ENCODE data around the gene KIF5C.
"Not testable (repeated sequence)": the region's sequence is repeated elsewhere in the genome, so short reads cannot be mapped to it uniquely, and the experiment has no call there.

Gene KIF5C

DNA sequence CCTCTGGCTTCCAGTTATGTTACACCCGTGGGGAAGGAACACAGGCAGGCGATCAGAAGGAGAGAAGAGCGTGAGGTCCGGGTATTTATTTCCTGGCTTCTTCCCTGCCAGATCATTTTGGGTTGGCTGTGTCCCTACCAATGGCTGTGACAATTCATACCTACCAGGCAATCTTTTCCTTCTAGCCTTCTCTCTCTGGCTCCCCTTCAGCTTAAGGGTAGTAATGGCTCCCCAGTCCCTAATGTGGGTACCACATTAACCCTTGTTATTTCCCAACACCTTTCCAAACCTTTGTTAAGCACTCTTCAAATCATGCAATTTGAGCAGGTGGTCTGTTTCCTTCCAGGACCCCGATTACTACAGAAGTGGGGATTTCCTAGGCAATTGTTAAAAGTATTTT, 84.7 kb downstream of the KIF5C start:
- in situ Hi-C loops (cut with HindIII; ENCODE audit: low sequenced_read_pairs) = no loop called here

DNA sequence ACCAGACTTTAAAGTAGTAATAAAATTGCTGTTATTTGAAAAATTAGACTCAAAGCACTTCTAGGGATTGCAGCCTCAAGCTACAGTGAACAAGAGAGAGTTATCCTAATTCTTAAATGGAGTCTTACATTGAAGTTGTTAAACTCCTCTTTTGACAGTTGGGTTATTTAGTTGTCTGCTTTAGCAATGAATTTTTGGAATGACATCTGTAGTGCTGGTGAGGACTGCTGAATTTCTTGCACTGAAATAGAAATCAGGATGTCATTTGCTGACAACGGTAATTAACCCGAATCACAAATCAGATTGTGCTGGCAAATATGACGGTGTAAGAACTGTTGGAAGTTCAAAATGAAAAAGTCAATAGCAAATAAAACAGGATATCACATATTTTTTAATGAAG, 85.5 kb downstream of the KIF5C start:
- in situ Hi-C loops (cut with HindIII; ENCODE audit: low sequenced_read_pairs) = no loop called here

DNA sequence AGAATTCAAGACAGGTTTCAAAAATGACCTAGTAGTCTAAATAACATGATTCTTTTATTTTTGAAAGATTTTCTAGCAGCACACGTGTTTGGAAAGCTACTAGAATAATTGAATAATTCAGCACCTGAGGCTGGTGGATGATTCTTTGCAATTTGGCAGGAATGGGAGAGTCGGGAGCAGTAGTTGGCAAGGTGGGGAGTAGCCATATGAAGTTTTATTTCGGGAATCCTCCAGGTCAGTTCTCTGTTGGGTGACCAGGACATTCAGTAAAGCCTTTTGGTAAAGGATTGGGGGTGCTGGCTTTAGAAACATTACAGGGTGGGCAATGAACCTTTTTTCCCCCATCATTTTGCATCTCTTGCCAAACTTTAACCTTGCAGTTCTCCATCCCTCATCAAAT, 88.4 kb downstream of the KIF5C start:
- in situ Hi-C loops (cut with HindIII; ENCODE audit: low sequenced_read_pairs) = no loop called here

DNA sequence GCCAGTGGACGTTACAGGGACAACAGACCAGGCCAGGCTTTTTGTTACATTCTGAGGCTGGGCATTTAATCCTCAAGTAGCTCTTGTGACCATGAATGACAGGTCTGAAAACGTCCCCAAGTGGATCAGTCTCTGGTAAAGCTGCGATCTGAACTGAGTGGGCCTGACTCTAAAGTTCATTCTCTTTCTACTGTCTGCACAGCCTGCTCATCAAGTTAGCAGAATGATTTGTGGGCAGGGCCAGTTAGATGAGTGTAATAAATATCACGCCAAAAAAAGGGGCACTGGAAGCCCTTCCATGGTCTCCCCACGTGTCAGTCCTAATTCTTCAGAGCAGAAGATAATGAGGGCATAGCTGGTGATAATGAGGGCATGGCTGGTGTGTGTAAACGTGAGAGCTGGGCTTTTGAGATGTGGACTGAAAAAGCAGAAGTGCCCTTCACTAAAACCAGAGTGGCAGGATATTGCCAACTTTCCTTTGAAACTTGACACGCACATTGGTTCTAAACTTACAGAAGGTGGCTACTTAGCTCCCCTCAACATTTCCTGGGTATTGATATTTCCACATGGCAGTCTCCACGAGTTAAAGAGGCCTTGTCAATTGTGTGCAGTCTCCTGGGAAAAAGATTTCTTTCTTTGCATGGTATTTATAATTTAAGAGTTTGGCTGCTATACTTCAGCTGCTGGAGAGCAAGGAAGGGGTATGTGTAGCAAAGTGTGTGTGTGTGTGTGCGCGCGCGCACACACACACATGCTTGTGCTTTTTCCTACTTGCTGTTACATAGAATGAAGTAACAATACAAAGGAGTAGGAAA, 90.8 kb downstream of the KIF5C start:
- in situ Hi-C loops (cut with HindIII; ENCODE audit: low sequenced_read_pairs) = no loop called here

DNA sequence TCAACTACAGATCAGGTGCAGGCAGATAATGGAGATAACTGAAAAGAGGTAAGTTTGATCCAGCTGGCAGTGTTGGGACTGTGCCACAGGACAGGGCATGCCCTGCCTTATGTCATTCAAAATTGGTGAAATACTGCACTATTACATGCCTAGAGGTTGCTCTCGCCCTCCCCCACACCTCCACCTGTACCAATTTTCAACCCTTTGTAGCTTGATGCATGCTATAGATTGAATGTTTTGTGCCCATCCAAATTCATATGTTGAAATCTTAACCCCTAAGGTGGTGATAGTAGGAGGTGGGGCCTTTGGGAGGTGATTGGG, 91.4 kb downstream of the KIF5C start:
- in situ Hi-C loops (cut with HindIII; ENCODE audit: low sequenced_read_pairs) = no loop called here

DNA sequence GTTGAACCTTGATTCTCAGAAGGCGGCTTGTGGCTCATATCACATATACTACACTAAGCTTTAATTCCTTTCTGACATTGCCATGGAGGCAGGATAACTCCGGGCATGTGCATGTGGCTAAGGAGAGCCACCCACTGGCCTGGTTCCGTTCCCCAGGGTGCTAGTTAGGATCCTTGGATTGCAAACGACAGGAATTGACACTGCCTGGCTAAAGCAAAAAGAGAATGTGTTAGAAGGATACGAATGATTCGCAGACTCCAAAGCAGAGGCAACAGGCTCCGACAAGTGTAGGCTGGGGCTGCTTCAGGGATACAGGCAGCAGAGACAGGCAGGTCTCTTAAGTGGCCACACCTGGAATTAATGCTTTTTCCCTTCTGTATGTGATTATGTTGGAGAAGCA, 92.0 kb downstream of the KIF5C start:
- in situ Hi-C loops (cut with HindIII; ENCODE audit: low sequenced_read_pairs) = no loop called here

DNA sequence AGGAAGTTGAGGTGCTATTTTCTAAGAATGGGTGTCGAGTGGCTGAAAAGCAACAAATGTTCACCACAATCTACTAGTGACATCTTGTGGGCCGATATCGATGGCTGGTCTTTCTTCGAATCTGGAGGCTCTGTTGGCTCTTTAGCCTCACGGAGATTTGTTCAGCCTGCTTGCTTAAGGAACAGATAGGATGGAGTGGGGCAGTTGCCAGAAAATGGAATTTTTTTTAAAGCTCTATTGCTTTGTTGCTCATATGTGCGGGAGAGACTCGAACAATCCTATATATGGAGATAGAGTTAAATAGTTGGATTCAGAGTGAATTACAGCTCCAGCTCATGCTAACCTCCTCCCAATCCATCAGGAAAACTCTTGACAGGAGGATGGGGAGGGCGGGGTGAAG, 92.6 kb downstream of the KIF5C start:
- in situ Hi-C loops (cut with HindIII; ENCODE audit: low sequenced_read_pairs) = no loop called here

DNA sequence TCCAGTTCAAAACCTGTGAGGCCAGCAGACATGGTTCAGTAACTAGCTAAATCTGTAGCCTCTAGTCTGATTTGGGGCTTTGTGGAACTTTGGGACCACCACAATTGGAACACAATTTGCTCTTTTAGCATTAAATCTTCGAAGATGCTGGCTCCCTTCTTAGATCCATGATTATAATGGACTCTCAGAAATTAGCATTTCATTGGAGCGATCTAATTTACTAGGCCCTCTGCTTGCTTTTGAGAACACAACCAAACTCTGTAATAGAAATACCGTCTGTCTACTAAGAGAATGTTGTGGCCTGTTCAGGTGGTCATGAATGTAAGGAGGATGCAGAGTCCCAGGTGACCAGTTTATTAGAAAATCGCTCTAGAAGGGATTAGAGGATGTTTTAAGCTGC, 93.3 kb downstream of the KIF5C start:
- in situ Hi-C loops (cut with HindIII; ENCODE audit: low sequenced_read_pairs) = no loop called here

DNA sequence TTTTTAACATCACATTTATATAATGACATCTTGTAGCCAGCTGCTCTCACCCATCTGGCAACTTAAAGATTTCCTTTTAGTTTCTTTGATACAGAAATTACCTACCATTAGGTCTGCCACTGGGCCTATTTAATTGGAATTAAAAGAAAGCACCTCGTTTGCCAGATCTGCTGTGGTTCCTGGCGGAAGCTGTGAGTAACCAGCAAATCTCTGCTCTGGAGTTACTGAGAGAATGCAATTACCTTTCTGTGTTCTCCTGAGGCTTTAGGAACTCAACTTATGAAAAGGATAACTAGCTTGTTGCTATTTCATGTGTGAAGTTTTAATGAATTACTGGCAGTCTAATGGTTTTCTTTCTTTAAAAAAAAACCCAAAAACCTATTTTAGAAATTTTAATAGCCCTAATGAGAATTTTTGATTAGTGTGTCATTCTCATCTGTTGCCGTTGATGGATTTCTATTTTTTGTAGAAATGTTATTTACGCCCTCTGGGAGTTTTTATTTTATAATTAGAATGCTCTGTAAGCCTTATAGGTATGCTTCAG, 93.8 kb downstream of the KIF5C start:
- in situ Hi-C loops (cut with HindIII; ENCODE audit: low sequenced_read_pairs) = no loop called here

DNA sequence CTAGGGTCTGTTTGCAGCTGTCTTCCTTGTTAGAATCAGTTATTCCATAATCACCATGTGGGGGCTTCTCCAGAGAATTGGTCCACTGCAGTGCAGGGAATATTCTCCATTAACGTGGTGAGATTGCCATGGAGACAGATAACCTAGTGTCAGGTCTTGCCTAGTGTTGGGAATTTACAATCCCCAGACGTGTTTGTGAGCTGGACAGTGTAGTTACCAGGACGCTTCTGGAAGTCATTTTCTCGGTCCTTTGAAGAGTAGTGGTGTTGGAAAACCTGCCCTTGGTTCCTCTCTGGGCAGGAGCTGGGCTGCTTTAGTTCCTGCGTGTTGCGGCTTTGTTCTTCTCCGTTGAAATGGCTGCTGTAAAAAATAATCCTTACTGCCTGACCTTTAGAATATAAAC, 94.6 kb downstream of the KIF5C start:
- in situ Hi-C loops (cut with HindIII; ENCODE audit: low sequenced_read_pairs) = no loop called here

DNA sequence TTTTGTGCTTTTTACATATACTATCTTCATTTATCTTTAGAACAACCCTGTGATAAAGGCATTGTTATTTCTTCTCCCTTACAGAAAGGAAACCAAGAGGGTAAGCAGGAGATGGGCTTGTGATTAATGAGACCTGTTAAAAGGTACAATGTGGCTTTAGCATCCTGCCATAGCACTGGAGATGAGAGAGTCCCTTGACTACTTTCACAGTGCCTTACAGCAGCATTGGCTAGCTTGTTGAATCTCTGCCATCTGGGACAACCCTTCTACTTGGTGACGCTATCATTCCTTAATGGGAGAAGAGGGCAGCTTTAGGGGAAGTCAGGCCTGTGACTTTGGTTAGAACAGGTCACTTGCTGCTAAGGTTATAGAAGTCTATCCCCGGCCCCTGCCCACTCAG, 95.4 kb downstream of the KIF5C start:
- in situ Hi-C loops (cut with HindIII; ENCODE audit: low sequenced_read_pairs) = no loop called here

DNA sequence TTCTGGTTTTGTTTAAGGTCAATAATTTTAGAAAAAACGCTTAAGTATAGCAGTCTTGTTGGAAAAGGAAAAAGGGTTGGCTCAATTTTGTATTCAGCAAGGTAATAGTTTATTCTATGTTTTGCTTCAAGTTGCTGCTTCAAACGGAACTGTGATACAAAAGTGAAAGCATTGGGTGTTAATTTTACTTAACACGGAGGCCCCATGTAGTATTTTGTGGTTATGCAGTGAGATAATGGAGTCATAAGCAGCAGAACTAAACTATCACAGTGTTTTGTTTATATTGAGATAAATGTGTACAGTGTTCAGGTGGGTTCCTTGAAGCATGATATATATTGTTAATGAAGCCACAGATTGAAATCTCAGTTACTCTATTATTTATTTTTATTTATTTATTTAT, 96.5 kb downstream of the KIF5C start:
- in situ Hi-C loops (cut with HindIII; ENCODE audit: low sequenced_read_pairs) = no loop called here

DNA sequence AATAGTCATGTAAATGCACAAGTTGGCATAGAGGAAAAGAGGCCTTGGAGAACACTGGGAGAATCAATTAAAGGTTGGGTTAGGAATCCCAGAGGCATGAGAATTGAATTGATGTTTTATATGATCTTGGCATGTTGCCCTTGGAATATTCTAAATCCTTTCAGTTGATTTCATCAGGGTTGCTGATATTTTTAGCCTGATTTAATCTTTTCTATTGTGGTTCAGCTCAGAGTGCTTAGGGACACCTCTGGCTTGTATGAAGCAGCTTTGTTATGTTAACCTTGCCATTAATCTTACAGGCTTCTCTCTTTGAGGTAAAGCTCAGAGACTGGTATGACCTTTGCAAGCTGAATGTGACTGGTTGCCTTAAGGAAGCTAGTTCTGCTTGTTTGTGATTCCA, 99.1 kb downstream of the KIF5C start:
- in situ Hi-C loops (cut with HindIII; ENCODE audit: low sequenced_read_pairs) = no loop called here

DNA sequence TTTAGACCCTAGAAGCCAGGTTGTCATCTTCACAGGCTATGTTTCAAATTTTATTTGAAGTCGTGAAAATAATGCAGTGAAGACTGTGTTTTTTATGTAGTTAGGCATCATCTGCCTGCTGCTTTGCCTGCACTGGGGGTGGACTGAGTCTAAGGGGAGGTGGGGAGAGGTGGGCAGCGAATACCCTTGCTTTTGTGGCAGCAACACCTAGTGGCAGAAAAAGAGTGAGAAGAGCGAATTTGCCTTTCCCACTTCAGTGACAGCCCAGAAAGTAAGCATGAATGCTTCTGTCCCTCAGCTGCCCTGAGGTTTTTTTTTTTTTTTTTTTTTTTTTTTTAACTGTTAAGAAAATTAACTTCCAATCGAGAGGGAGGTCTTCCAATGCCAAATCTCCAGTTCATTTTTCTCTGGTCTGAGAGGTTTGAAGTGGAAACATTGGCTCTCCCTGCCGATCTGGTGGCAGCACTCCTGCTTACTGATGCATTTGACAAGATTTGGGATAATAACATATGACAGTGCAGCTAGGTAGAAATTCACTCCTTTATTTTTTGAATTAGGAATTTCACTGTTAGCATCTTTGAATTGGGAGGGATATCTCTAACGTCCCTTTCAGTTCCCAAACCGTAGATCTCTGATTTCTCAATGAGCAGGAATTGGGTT, 103.1 kb downstream of the KIF5C start:
- in situ Hi-C loops (cut with HindIII; ENCODE audit: low sequenced_read_pairs) = no loop called here

DNA sequence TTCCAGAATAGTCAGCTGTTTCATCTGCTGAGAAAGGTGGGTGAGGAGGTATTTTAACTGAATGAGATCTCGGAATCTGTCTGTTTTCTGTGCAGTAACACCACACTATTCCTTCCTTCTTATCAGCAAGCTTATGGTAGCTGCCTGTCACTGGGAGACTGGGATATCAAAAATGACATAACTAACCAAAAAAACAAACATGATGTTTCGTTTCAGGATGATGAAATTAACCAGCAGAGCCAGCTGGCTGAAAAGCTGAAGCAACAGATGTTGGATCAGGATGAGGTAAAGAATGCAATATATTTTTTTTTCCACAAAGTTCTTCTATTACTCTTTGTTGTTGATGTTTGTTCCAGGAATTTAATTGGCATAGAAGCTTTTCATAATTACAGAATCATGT, 103.7 kb downstream of the KIF5C start:
- in situ Hi-C loops (cut with HindIII; ENCODE audit: low sequenced_read_pairs) = no loop called here

DNA sequence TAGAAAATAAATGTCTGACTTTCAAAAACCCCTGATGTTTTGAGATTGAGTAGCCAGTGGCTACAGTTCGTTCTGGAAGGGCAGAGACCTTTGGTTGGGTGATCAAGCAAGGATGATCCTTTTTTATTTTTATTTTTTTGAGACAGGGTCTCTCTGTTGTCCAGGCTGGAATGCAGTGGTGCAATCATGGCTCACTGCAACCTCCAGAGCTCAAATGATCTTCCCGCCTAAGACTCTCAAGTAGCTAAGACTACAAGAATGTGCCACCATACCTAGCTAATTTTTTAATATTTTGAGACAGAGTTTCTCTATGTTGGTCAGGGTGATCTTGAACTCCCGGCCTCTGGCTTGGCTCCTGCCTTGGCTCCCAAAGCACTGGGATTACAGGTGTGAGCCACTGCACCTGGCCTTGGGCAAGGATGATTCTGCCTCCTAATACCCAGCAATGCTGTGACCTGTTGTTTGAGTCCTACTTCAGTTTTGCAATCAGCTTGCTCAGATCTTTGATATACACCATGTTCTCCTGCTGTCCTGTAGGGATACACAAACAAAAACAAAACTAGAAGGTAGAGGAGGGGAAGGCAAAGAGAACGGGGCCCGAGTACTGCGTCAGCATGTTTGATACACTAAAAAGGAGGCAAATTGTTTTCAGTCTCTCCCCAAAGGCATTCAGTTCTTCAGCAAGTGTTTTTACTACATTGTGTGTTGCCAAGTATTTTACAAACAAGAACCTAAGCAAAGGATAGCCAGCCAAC, 104.3 kb downstream of the KIF5C start:
- in situ Hi-C loops (cut with HindIII; ENCODE audit: low sequenced_read_pairs) = no loop called here

DNA sequence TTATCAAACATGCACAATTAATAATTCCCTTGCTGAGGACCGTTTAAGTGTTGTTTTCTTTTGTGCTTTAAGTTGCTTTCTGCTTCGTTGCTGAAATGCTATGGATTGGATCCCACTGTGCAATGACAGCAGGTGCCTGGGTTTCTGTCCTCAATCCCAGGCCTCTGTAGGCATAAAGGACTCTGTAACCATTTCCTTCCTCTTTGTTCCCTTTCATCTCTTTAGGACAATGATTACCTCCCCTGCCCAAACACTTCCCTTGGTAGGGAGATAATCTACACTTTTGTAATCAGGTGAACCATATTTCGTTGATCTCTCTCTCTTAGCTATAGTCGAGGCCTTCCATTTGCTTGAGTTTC, 104.9 kb downstream of the KIF5C start:
- in situ Hi-C loops (cut with HindIII; ENCODE audit: low sequenced_read_pairs) = no loop called here

DNA sequence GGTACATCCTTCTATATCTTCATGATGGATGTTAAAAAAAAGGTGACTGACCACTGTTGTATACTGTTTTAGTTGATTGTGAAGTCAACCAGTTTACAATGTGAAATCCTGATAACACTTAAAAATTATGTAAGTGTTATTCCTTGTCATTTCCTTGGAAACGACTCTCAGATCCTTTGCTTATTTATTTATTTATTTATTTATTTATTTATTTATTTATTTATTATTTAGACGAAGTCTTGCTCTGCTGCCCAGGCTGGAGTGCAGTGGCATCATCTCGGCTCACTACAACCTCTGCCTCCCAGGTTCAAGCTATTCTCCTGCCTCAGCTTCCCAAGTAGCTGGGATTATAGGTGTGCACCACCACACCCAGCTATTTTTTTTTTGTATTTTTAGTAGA, 105.5 kb downstream of the KIF5C start:
- in situ Hi-C loops (cut with HindIII; ENCODE audit: low sequenced_read_pairs) = not testable (repeated sequence)

DNA sequence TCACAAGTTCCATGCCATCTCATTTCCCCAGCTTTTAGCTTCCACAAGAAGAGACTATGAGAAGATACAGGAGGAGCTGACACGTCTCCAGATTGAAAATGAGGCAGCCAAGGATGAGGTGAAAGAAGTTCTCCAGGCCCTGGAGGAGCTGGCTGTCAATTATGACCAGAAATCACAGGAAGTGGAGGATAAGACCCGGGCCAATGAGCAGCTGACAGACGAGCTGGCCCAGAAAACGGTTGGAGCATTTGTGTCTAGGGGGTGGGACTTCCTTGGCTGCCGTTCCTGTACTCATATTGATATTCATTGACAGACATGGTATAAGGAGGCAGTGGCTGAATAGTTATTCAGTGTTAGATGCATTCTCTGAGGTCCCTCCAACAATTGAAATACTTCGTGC, 106.3 kb downstream of the KIF5C start:
- in situ Hi-C loops (cut with HindIII; ENCODE audit: low sequenced_read_pairs) = no loop called here

DNA sequence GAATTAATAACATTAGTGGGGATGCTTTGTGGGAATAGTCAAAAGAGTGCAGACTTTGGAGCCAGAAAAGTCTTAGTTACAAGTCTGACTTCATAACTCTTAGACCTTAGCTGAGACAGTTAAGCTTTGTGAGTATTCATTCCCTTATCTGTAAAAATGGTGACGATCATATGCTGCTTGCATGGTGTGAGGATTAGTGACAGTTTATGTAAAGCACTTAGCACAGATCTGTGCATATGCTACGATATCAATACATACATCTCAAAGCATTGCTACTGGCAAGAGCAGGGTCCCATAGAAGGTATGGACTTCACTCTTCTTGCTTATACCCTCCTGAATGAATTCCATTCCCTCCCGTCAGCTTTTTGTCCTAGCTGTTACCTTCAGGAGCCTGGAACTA, 106.8 kb downstream of the KIF5C start:
- in situ Hi-C loops (cut with HindIII; ENCODE audit: low sequenced_read_pairs) = no loop called here

DNA sequence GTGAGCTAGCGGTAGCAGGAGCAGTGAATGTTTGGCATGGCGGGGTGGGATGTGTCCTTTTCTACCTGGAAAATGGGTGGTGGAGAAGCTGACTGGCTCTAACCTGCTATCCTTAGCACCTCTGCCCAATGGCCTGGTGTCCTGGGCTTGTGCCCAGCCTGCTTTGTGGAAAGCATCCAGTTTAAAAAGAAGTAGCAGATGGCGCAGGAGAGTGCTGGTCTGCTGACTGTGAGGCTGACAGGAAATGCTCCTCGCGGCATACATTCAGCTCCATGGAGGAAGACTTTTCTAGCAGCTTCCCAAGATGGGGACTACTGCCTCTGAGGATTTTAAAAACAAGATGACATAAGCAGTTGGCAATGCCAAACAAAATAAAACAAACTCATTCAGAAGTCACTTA, 107.3 kb downstream of the KIF5C start:
- in situ Hi-C loops (cut with HindIII; ENCODE audit: low sequenced_read_pairs) = no loop called here

DNA sequence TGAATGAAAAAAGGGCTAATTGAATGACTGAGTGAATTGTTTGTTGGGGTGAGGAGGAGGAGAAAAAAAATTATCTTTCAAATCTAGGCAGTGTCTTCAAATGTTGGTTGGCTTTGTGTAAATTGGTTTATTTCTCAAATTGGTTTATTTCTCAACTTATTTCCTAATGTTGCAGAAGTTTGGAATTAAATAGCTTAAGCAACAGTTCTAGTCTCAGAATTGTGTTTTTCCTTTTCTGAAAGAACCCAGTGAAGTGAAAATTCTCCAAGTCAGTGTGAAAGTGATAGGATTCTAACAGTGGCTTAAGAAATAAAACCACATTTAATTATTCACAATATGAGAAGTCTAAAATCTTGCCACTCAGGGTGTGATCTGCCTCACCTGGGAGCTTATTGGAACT, 108.9 kb downstream of the KIF5C start:
- in situ Hi-C loops (cut with HindIII; ENCODE audit: low sequenced_read_pairs) = no loop called here
